Fibroblast of lung (primary cell): ENCODE data around the gene CCDC86. TPM values are rescaled to one million over a fixed set of nuclear protein-coding genes. Genes with fewer than 3 reads are reported as not detected.

Experiments used
- DNase-seq, 2 donors: peaks; one replicate each; pipeline versions ENCODE4 v3.0.0 to v3.0.0-alpha.2; 2010; ENCODE audit warnings: low read depth in 2 of 2
- H2AFZ ChIP-seq: 2 replicates; pipeline ENCODE4 v1.5.1; 2012; ENCODE audit warnings: low read length, control low read depth, inconsistent platforms
- H3K27ac ChIP-seq: 2 replicates; pipeline ENCODE4 v1.5.1; 2011; ENCODE audit warnings: low read length, control low read depth; ENCODE audit not compliant: insufficient read depth
- H3K27me3 ChIP-seq: 2 replicates; pipeline ENCODE4 v1.5.1; 2011; ENCODE audit warnings: mild to moderate bottlenecking, low read length; ENCODE audit not compliant: control insufficient read depth, insufficient read depth
- H3K36me3 ChIP-seq: 2 replicates; pipeline ENCODE4 v1.5.1; 2011; ENCODE audit warnings: low read length; ENCODE audit not compliant: control insufficient read depth, insufficient read depth
- H3K4me1 ChIP-seq: 2 replicates; pipeline ENCODE4 v1.5.1; 2011; ENCODE audit warnings: low read length; ENCODE audit not compliant: control insufficient read depth, insufficient read depth; ENCODE audit errors: extremely low read depth
- H3K4me2 ChIP-seq: 2 replicates; pipeline ENCODE4 v1.5.1; 2011; ENCODE audit warnings: low read length, control low read depth; ENCODE audit not compliant: insufficient read depth; ENCODE audit errors: extremely low read depth
- H3K4me3 ChIP-seq, 4 experiments: fragments of 200-600 bp in 1 of 4; sonication (generic) in 1 of 4; replicated peaks in 1 of 4; 2 replicates each; pipeline ENCODE4 v1.5.1; 2011 to 2016; ENCODE audit warnings: low read length in 4 of 4, low read depth in 3 of 4, mild to moderate bottlenecking in 3 of 4, control low read depth in 2 of 4, inconsistent platforms in 1 of 4, mixed read lengths in 1 of 4; ENCODE audit not compliant: insufficient read depth in 1 of 4; ENCODE audit errors: control extremely low read depth in 1 of 4
- H3K79me2 ChIP-seq: 2 replicates; pipeline ENCODE4 v1.5.1; 2012; ENCODE audit warnings: mild to moderate bottlenecking, low read length, inconsistent platforms; ENCODE audit not compliant: control insufficient read depth, insufficient read depth
- H3K9ac ChIP-seq: 2 replicates; pipeline ENCODE4 v1.5.1; 2011; ENCODE audit warnings: mild to moderate bottlenecking, low read length, control low read depth; ENCODE audit not compliant: insufficient read depth
- H3K9me3 ChIP-seq: 2 replicates; pipeline ENCODE4 v1.5.1; 2012; ENCODE audit warnings: low read depth, low read length; ENCODE audit not compliant: control insufficient read depth, insufficient read depth
- H4K20me1 ChIP-seq: 2 replicates; pipeline ENCODE4 v1.5.1; 2011; ENCODE audit warnings: low read length; ENCODE audit not compliant: control insufficient read depth, insufficient read depth; ENCODE audit errors: extremely low read depth
- EZH2 ChIP-seq: IDR thresholded peaks from 2 replicates; pipeline ENCODE4 v1.5.1; 2012; ENCODE audit warnings: low read length, control low read depth, mild to moderate bottlenecking; ENCODE audit errors: missing control alignments
- polyA plus RNA-seq, 2 donors: library from polyadenylated mRNA; depleted of rRNA in 1 of 2; stranded (reverse) in 1 of 2; unstranded in 1 of 2; fragments of >200 nt; gene quantifications; 2 replicates each; pipeline ENCODE4 v1.2.1, GENCODE V29; 2011 to 2012; ENCODE audit warnings: missing spikeins in 1 of 2
- total RNA-seq: library from RNA; depleted of rRNA; stranded (reverse); fragments of >200 nt; gene quantifications from 2 replicates; pipeline ENCODE4 v1.2.1, GENCODE V29; 2014
- TF ChIP-seq, protein P1 (sequence below), 2 donors: IDR thresholded peaks in 1 of 2; conservative IDR thresholded peaks in 1 of 2; 1 replicate in 1 of 2; 2 replicates in 1 of 2; pipeline ENCODE4 v1.5.1; 2011 to 2012; ENCODE audit warnings: low read length in 2 of 2, control low read depth in 1 of 2, inconsistent platforms in 1 of 2, low read depth in 1 of 2, mild to moderate bottlenecking in 1 of 2

CCDC86 gene
- total and polyA plus RNA-seq, 2 donors (not counting 1 experiment from before 2014, with no cell fraction given), result 7.4 to 14.9 TPM

DNA sequence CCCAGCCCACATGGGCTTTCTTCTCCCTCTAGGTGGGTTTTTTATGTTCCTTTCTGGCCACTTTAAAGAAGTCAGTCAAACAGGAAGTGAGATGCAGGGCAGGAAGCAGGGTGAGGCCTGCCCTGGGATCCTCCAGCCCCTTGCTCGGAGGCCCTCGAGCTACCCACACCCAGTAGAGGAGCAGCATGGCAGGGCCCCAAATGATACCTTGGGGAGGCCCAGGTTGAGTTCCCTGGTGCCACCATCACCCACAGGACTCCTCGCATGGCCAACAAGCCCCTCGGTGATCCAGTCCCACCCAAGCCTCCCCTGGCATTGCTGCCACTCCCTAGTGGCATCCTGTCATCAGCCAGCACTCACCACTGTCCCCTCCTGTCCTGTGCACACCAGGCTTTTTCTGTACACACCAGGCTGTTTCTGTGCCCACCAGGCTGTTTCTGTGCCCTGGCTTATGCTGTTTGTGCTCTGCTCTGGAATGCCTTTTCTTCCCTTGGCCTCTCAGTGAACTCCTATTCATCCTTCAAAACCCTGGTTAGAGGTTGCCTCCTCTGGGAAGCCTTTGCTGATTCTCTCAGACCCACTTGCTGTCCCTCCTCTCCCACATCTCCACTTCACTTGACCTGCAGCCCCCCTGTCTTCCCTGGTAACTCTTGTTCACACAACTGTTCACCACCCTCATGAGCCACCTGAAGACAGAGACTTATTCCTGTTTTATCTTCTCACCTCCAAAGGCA is 17.0 kb downstream of the CCDC86 start:
- Histone ChIP-seq H3K27ac (no peak overlapping the region), H2AFZ (no peak overlapping the region), H3K4me3 (no peak overlapping the region), H3K79me2 (no peaks in the 10 kb centered on the region), H4K20me1 (no peaks in the 10 kb centered on the region), H3K36me3 (no peaks in the 10 kb centered on the region), H3K9me3 (no peaks in the 10 kb centered on the region), H3K27me3 (peaks cover 2% of the 10 kb centered on the region), H3K4me1 (no peaks in the 10 kb centered on the region), H3K9ac (no peak overlapping the region), H3K4me2 (no peak overlapping the region)
- TF ChIP-seq, protein P1, sequence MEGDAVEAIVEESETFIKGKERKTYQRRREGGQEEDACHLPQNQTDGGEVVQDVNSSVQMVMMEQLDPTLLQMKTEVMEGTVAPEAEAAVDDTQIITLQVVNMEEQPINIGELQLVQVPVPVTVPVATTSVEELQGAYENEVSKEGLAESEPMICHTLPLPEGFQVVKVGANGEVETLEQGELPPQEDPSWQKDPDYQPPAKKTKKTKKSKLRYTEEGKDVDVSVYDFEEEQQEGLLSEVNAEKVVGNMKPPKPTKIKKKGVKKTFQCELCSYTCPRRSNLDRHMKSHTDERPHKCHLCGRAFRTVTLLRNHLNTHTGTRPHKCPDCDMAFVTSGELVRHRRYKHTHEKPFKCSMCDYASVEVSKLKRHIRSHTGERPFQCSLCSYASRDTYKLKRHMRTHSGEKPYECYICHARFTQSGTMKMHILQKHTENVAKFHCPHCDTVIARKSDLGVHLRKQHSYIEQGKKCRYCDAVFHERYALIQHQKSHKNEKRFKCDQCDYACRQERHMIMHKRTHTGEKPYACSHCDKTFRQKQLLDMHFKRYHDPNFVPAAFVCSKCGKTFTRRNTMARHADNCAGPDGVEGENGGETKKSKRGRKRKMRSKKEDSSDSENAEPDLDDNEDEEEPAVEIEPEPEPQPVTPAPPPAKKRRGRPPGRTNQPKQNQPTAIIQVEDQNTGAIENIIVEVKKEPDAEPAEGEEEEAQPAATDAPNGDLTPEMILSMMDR (conservative IDR thresholded peaks at IDR 0.05 in 1 of 2, IDR thresholded peaks at IDR 0.05 in 1 of 2; ENCODE audit: low read depth in 1 of 2, low read length in 2 of 2), result no peak
- no peak for TF ChIP-seq EZH2
- no peak for DNase-seq

DNA sequence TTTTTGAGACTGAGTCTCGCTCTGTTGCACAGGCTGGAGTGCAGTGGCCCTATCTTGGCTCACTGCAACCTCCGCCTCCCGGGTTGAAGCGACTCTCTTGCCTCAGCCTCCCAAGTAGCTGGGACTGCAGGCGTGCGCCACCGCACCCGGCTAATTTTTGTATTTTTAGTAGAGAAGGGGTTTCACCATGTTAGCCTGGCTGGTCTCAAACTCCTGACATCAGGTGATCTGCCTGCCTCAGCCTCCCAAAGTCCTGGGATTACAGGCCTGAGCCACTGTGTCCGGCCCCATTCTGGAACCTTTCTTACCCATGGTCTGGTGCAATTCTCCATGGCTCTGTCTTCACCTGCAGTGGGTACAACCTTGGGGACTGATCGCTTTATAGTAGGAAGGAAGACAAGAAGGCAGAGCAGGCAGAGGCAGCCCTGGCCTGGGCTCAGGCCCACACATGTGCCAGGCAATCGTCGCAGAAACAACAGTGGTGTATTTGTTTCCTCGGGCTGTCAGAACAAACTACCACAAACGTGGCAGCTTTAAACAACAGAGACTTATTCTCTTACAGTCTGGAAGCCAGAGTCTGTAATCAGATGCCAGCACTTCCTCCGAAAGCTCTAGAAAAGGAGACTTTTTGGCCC is 17.8 kb downstream of the CCDC86 start:
- H3K4me2 ChIP-seq, result no peak overlapping the region
- no peak for DNase-seq
- no peaks in the 10 kb centered on the region for H4K20me1 ChIP-seq
- H3K27me3 ChIP-seq, result peaks cover 2% of the 10 kb centered on the region
- no peaks in the 10 kb centered on the region for H3K9me3 ChIP-seq
- H3K9ac ChIP-seq, result no peak overlapping the region
- H3K4me1 ChIP-seq, result no peaks in the 10 kb centered on the region
- H3K36me3 ChIP-seq, result no peaks in the 10 kb centered on the region
- H3K4me3 ChIP-seq, result no peak overlapping the region
- H3K27ac ChIP-seq, result no peak overlapping the region
- no peak overlapping the region for H2AFZ ChIP-seq
- TF ChIP-seq, protein P1 (conservative IDR thresholded peaks at IDR 0.05 in 1 of 2, IDR thresholded peaks at IDR 0.05 in 1 of 2; ENCODE audit: low read depth in 1 of 2, low read length in 2 of 2), result no peak
- no peak for TF ChIP-seq EZH2
- no peaks in the 10 kb centered on the region for H3K79me2 ChIP-seq

DNA sequence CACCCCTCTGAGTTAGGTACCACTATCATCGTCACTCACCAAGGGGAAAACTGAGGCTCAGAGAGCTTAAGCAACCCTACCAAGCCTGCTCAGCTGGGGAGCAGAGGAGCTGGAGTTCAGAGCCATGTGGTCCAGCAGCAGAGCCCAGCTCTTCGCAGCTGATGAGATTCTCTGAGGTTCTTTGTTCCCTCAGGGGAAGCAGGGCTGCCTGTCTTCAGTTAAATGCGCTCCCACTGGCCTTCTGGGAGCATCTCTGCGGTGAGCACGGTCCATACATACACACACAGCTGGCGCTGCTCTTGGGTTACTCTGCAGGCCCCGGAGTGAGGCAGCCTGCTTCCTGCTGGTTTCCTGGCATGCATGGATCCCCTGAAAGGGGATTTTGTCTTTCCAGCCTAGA is 19.0 kb downstream of the CCDC86 start:
- Histone ChIP-seq H3K9me3 (no peaks in the 10 kb centered on the region), H3K4me3 (no peak overlapping the region), H2AFZ (no peak overlapping the region), H3K79me2 (no peaks in the 10 kb centered on the region), H3K4me2 (no peak overlapping the region), H3K36me3 (no peaks in the 10 kb centered on the region), H4K20me1 (no peaks in the 10 kb centered on the region), H3K9ac (no peak overlapping the region), H3K27me3 (peaks cover 2% of the 10 kb centered on the region), H3K4me1 (no peaks in the 10 kb centered on the region), H3K27ac (no peak overlapping the region)
- no peak for DNase-seq
- no peak for TF ChIP-seq EZH2
- TF ChIP-seq, protein P1 (conservative IDR thresholded peaks at IDR 0.05 in 1 of 2, IDR thresholded peaks at IDR 0.05 in 1 of 2; ENCODE audit: low read depth in 1 of 2, low read length in 2 of 2), result no peak
